GM21528 (cell line): ENCODE data around the gene BTK.
"Not testable (repeated sequence)": the region's sequence is repeated elsewhere in the genome, so short reads cannot be mapped to it uniquely, and the experiment has no call there.

Experiments
- ATAC-seq: cut with Tn5 transposase; IDR thresholded peaks from one replicate; pipeline ENCODE4 v1.9.1; 2021; ENCODE audit warnings: mild to moderate bottlenecking, moderate library complexity; ENCODE audit not compliant: unreplicated experiment, low FRiP score

The BTK gene

GRCh38 chrX:101348452-101349192 is 37.4 kb downstream of the BTK start, which contains the start of gene TIMM8A:
TIMM8A (minus strand) TSS chrX:101348742; CDS start chrX:101348664, 78 bp downstream.
- ATAC-seq, result peak; percentile 98

GRCh38 chrX:101347859-101348451 is 38.0 kb downstream of the BTK start:
- ATAC-seq, result peak; percentile 20

GRCh38 chrX:101337776-101338271 is 48.2 kb downstream of the BTK start:
- ATAC-seq, result no peak

GRCh38 chrX:101334310-101334709 is 51.7 kb downstream of the BTK start:
- ATAC-seq, result not testable (repeated sequence)

GRCh38 chrX:101326600-101326999 is 59.4 kb downstream of the BTK start:
- ATAC-seq, result not testable (repeated sequence)

GRCh38 chrX:101303790-101304189 is 82.2 kb downstream of the BTK start:
- no peak for ATAC-seq
